Tibial artery (tissue), 4 donors: ENCODE data around the gene FHL3.

ENCODE experiments used
- DNase-seq, 2 donors: peaks; one replicate each; pipeline ENCODE4 v3.0.0-alpha.2; 2019
- H3K27ac ChIP-seq, 2 donors: fragments of 200-600 bp; sonication (generic) in 1 of 2; 1 replicate in 1 of 2; 2 replicates in 1 of 2; pipeline ENCODE4 v1.5.1; 2018 to 2019; ENCODE audit warnings: mild to moderate bottlenecking in 1 of 2
- H3K27me3 ChIP-seq, 2 donors: fragments of 200-600 bp; sonication (generic) in 1 of 2; one replicate each; pipeline versions ENCODE4 v1.5.1 to v1.6.0; 2016 to 2019
- H3K36me3 ChIP-seq, 3 donors: fragments of 200-600 bp; sonication (generic) in 2 of 3; one replicate each; pipeline ENCODE4 v1.5.1; 2016 to 2019; ENCODE audit warnings: mild to moderate bottlenecking in 2 of 3
- H3K4me1 ChIP-seq, 4 donors: fragments of 200-600 bp; sonication (generic) in 2 of 4; 1 replicate in 3 of 4; 2 replicates in 1 of 4; pipeline ENCODE4 v1.5.1; 2016 to 2019
- H3K4me3 ChIP-seq, 2 donors: fragments of 200-600 bp; sonication (generic) in 1 of 2; 1 replicate in 1 of 2; 2 replicates in 1 of 2; pipeline ENCODE4 v1.5.1; 2018 to 2019; ENCODE audit warnings: mild to moderate bottlenecking in 2 of 2
- H3K9me3 ChIP-seq, 3 donors: fragments of 200-600 bp; sonication (generic) in 1 of 3; one replicate each; pipeline ENCODE4 v1.5.1; 2016 to 2019
- CTCF ChIP-seq, 2 experiments: fragments of 200-600 bp in 1 of 2; fragments of 450-650 bp in 1 of 2; IDR thresholded peaks; one replicate each; pipeline ENCODE4 v1.5.1; 2017 to 2019; ENCODE audit warnings: antibody characterized with exemption in 2 of 2, mild to moderate bottlenecking in 1 of 2, moderate library complexity in 1 of 2
- intact Hi-C: fragments of 100-400 bp; cut with DNase I; formaldehyde crosslinking; loops from one replicate; pipeline ENCODE4 v1.15.0; 2023; ENCODE audit warnings: low total_unique reads

FHL3 gene

GRCh38 chr1:38006008-38006828, 904 bp upstream of the FHL3 start:
- Histone ChIP-seq H3K4me1 (peaks cover 3 to 59% (median 42%) of the 10 kb centered on the region in 4 donors), H3K27ac (peak overlapping the region; percentile 93 to 98), H3K36me3 (no peaks in the 10 kb centered on the region), H3K27me3 (no peaks in the 10 kb centered on the region), H3K4me3 (peak overlapping the region; percentile 76 to 91), H3K9me3 (no peaks in the 10 kb centered on the region)
- DNase-seq = peak; percentile 24 to 76
- intact Hi-C loops = no loop called here
- no peak for TF ChIP-seq CTCF (IDR thresholded peaks at IDR 0.05)

- H3K27ac ChIP-seq = peak overlapping the region; percentile 93 to 98
- peak in 1 of 2 donors; percentile 21 for DNase-seq
- intact Hi-C loops = no loop called here
- H3K4me1 ChIP-seq = peaks cover 11 to 72% (median 57%) of the 10 kb centered on the region in 4 donors
- no peaks in the 10 kb centered on the region for H3K36me3 ChIP-seq
- no peaks in the 10 kb centered on the region for H3K9me3 ChIP-seq
- H3K27me3 ChIP-seq = no peaks in the 10 kb centered on the region
- H3K4me3 ChIP-seq = peak overlapping the region; percentile 76 to 91
- no peak for TF ChIP-seq CTCF (IDR thresholded peaks at IDR 0.05)
Measured at GRCh38 chr1:38004284-38005108, 818 bp downstream of the FHL3 start.

- DNase-seq = no peak
- Histone ChIP-seq H3K4me3 (peak overlapping the region; percentile 76 to 91), H3K9me3 (no peaks in the 10 kb centered on the region), H3K36me3 (peaks cover 0 to 5% (median 4%) of the 10 kb centered on the region in 3 donors), H3K27me3 (no peaks in the 10 kb centered on the region), H3K4me1 (peaks cover 15 to 74% (median 63%) of the 10 kb centered on the region in 4 donors), H3K27ac (peak overlapping the region; percentile 93 to 98)
- intact Hi-C loops = no loop called here
- no peak for TF ChIP-seq CTCF (IDR thresholded peaks at IDR 0.05)
Measured at GRCh38 chr1:38003261-38004250, 1.8 kb downstream of the FHL3 start.

- H3K9me3 ChIP-seq = no peaks in the 10 kb centered on the region
- peak overlapping the region; percentile 0 to 21 for H3K4me3 ChIP-seq
- peaks cover 0 to 23% (median 19%) of the 10 kb centered on the region in 3 donors for H3K36me3 ChIP-seq
- H3K4me1 ChIP-seq = peaks cover 15 to 90% (median 72%) of the 10 kb centered on the region in 4 donors
- TF ChIP-seq CTCF (IDR thresholded peaks at IDR 0.05) = no peak
- no peaks in the 10 kb centered on the region for H3K27me3 ChIP-seq
- H3K27ac ChIP-seq = peak overlapping the region; percentile 93 to 98
- intact Hi-C loops = no loop called here
- DNase-seq = peak; percentile 33 to 76
Measured at GRCh38 chr1:38000529-38001455, 4.5 kb downstream of the FHL3 start.
